ENCODE results near the gene SHISAL1.

SHISAL1 gene

DNA sequence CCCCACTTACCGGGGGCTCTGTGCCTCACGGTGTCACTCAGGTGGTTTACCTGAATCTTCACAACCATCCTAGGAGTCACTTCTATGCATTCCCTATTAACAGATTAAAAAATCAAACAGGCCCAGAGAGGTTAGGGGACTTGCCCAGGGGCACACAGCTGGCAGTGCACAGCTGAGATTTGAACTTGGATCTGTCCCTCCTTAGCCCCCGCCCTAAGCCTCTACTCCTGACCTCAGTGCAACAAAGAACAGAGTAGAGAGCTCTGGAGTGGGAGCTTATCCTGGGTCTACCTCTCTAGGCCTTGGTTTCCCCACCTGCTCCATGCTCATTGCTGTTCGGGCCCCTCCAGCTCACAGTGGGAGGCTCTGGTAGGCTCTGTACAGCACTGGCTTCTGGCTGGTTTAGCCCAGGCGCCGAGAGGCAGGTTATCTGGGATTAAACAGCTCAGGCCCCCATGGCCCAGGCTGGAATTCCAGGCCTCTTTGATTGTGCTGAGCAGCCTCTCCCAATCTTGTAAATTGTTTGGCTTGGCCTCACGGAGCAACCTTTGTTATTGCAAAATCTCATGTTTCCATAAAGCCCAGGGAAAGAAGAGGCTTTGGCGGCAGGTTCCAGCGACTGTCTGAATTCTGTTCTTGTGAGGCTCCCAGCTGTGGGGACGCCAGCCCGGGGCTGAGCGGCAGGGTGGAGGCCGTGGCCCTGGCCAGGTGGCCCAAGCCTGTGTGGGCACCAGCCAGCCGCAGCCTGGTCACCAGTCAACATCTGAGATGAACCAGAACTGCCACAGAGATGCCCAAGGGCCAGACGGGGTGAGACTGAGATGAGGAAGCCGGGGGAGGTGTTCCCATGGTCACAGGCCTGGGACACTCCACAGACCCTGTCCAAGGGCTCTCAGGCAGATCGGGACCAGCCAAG is 28.9 kb upstream of the SHISAL1 start:
- no peak for DNase-seq

GRCh38 chr22:44340271-44341239 is 27.8 kb upstream of the SHISAL1 start:
- no peak for DNase-seq

GRCh38 chr22:44338906-44339305 is 26.2 kb upstream of the SHISAL1 start:
- DNase-seq: no peak

- DNase-seq: no peak
Measured at GRCh38 chr22:44338177-44338810, 25.5 kb upstream of the SHISAL1 start.

DNA sequence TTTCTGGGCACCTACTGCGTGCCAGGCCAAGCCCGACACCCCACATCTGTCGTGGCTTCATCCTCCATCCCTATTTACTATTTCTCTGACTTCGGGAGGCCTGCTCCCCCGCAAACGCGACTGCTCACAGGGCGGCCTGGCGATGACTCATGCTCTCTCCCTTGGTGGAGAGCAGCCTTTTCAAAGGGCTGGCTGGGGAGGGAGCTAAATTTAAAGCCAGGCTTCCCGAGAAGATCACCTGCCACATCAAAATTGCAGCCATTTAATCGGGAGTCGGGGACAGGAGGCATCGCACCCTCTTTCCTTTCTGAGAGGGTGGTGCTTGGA is 24.9 kb upstream of the SHISAL1 start:
- DNase-seq: no peak

- DNase-seq: no peak
Measured at GRCh38 chr22:44336962-44337677, 24.4 kb upstream of the SHISAL1 start.

GRCh38 chr22:44335903-44336803 is 23.4 kb upstream of the SHISAL1 start:
- DNase-seq: no peak

DNA sequence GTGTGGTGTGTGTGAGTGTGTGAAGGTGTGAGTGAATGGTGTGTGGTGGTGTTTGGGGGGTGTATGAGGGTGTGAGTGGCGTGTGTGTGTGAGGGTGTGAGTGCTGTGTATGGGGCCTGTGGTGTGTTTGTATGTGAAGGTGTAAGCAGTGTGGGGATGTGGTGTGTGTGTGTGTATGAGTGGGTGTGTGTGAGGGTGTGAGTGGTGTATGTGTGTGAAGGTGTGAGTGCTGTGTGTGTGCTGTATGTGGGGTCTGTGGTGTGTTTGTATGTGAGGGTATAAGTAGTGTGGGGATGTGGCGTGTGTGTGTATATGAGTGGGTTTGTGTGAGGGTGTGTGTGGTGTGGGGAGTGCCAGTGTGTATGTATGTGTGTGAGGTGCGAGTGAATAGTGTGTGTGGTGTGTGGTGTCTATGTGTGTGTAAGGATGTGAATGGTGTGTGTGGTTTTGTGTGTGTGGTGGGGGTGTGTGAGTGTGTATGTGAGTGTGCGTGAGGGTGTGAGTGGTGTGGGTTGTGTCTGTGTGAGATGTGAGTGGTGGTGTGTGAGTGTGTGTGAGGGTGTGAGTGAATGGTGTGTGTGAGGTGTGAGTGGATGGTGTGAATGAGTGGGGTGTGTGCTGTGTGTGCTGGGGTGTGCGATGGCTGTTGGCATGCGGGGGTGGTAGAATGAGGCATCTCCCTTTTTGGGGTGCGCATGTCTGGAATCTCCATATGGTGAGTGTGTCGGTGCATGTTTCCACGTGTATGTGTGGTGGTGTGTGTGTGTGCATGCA is 22.5 kb upstream of the SHISAL1 start:
- no peak for DNase-seq

- no peak for DNase-seq
Measured at GRCh38 chr22:44333847-44334635, 21.3 kb upstream of the SHISAL1 start.

DNA sequence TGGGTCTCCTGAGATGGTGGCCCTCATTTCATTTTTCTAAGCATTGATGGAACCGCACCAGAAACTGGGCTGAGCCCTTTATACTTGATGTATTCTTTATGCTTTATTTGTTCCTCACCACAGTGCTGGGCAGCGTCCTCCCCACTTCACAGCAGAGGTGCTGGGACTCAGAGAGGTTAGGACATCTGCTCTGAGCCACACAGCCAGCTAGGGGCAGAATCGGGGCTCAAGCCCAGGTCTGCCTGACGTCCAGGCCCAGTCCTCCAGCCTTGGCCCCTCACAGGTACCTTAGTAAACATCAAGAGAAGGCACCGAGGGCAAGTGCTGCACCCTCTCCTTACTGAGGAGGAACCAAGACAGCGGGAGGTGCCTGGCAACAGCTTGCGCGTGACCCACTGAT is 20.2 kb upstream of the SHISAL1 start:
- no peak for DNase-seq

- no peak for DNase-seq
Measured at GRCh38 chr22:44331881-44332714, 19.3 kb upstream of the SHISAL1 start.

DNA sequence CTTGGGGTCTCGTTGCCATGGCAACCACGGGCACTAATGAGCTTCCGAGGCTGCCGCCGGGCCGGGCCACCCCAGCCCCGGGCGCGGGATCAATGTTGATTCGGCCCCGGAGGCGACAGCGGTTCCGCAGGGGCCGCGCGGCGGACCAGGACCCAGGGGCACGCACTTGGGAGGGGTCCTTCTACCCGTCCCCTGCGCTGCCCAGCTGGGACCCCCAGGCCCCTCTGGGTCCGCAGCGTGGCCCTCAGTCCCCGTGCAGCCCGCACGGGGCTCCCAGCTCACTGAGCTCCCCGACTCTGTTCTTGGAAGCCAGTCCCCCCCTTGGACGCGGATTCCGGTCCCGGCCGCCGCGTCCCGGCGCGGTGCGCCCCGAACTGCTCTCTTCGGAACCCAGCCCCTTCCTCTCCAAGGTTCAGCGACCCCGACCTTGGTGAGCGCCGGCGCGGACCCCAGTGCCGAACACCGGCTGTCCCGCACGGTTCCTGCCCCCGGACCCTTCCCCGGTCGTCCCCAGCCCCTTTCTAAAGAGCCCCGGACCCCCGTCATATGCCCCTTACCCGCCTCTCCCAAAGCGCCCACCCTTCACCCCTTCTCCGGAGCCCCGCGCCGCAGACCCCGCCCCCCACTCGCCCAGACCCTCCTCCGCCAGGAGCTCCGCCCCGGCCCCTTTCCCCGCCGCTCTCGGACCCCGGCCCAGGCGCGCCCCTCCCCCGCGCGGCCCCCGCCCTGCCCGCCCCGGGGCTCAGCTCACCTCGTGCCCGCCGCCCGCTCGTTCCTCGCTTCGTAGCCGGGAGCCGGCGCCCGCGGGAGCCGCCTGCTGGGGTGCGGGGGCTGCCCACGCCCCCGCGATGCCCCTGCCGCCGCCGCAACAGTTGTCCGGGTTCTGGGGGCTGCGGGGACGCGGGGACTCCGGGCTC is 18.3 kb upstream of the SHISAL1 start:
- DNase-seq: no peak

DNA sequence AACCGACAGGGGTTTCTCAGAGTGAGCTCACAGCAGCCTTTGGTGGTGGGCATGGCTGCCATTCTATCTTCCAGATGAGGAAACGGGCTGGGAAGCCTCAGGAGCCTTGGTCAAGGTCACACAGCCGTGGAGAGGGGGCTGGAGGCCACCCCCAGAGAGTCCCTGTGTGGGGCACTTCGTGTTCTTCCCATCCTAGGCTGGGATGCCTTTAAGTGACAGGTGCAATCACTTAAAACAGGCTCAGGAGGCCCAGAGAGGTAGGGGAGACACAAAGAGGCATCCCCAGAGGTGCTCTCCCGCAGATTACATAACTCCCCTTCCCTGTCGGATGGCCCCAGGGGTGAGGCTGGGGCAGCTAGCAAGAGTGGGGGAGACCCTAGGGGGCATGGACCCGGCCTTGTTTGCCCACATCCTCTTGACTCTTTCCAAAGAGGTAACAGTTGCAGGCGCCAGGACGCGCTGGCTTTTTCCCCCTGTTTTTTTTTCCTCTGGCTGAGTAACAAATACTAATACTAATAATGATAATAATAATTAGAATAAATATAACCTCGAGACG is 17.5 kb upstream of the SHISAL1 start:
- no peak for DNase-seq

DNA sequence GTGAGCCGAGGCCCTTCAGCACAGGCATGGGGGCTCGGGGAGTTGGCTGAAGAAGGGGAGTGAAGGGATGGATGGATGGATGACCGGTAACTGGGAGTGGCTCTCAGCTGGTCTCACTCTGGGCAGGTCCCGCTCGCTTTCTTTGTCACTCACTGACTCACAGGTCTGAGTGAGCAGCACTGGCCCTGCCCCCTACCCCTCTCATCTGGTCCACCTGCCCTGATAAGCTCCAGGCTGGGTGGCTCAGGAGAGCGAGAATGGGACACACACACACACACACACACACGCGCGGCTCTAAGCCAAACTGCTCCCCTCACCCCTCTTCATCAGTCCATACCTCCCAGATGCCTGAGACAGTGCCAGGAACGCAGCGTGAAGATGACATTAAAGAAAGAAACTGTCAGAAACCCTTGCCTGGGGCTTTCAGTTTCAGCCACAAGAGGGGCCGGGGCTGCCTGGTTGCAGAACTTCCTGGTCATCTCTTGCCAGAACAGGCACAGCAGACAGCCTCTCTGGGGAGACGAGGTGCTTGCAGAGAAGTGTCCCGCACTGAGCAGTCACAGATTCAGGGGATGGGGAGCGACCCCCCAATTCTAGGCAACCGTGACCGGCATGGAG is 16.5 kb upstream of the SHISAL1 start:
- DNase-seq: no peak

DNA sequence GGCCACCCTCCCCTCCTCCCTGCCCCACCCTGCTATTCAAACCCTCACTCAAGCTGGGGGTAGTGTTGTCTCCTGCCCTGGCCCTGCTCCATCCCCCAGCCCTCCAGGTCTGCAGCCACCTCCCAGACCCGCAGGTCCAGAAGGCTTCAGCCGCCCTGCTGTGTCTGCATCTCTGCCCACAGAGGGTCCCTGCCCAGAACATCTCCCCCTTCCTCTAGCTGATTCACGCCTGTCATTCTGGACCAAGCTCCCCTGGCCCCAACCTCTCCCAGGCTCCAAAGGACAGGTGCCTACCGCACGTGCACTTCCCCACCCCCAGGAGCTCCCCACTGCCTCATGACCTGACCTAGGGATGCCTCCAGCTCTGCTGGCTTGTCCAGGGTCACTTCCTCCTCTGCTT is 16.0 kb upstream of the SHISAL1 start:
- DNase-seq: no peak

- DNase-seq: no peak
Measured at GRCh38 chr22:44328326-44328725, 15.6 kb upstream of the SHISAL1 start.

GRCh38 chr22:44326491-44326885 is 13.7 kb upstream of the SHISAL1 start:
- DNase-seq: no peak

All from CD4-positive, alpha-beta T cell treated with Interleukin-10 for 1 hour (primary cell).